ENCODE measurements around the gene DYNLT1. TPM values are rescaled to one million over a fixed set of nuclear protein-coding genes. Genes with fewer than 3 reads are reported as not detected.
"Not testable (repeated sequence)": the region's sequence is repeated elsewhere in the genome, so short reads cannot be mapped to it uniquely, and the experiment has no call there.

Gene DYNLT1
- total RNA-seq, 1 donor from 2014 or later, result 126 TPM

DNA sequence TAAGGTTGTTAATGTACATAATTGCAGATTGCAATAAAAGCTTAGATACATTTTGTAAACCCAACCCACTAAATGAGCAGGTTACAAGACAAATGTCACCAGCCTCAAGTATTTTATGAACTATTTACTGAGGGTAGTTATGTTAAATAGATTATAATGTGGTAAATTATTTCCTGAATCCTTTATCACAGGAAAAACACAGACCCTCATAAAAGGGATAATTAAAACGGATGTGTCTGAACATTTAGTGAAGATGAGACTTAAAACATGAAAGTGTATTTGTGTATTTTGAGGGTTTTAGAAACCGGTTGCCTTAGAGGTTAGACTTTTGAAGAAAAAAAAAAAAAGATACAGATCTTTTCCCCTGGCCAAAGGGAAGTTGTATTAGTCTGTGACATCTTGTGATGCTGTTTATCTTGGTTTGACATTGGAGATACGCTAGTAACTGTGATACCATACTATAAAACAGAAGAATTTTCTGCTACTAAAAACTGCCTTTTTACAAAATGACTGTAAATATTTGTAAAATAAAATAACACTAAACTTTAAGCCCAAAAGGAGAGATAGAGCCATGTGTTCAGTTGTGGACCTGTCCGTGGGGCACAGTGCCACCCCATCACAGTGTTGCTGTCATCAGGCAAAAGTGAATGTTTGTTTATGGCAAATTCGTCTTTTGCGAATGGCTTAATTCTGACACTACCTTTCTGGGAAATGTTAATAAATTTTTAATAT lies 9.7 kb downstream of the DYNLT1 start:
- TF ChIP-seq, protein P1, sequence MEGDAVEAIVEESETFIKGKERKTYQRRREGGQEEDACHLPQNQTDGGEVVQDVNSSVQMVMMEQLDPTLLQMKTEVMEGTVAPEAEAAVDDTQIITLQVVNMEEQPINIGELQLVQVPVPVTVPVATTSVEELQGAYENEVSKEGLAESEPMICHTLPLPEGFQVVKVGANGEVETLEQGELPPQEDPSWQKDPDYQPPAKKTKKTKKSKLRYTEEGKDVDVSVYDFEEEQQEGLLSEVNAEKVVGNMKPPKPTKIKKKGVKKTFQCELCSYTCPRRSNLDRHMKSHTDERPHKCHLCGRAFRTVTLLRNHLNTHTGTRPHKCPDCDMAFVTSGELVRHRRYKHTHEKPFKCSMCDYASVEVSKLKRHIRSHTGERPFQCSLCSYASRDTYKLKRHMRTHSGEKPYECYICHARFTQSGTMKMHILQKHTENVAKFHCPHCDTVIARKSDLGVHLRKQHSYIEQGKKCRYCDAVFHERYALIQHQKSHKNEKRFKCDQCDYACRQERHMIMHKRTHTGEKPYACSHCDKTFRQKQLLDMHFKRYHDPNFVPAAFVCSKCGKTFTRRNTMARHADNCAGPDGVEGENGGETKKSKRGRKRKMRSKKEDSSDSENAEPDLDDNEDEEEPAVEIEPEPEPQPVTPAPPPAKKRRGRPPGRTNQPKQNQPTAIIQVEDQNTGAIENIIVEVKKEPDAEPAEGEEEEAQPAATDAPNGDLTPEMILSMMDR (IDR thresholded peaks at IDR 0.05; ENCODE audit: borderline replicate concordance), result no peak
- Histone ChIP-seq H3K27me3 (ENCODE audit: low read depth) (no peaks in the 10 kb centered on the region), H3K9me3 (replicated peaks) (no peaks in the 10 kb centered on the region), H3K4me1 (peaks cover 40% of the 10 kb centered on the region), H3K4me3 (no peak overlapping the region), H3K27ac (replicated peaks) (no peak overlapping the region), H3K36me3 (peaks cover 35% of the 10 kb centered on the region)
- DNase-seq, result no peak
- intact Hi-C loops (cut with micrococcal nuclease), result no loop called here

DNA sequence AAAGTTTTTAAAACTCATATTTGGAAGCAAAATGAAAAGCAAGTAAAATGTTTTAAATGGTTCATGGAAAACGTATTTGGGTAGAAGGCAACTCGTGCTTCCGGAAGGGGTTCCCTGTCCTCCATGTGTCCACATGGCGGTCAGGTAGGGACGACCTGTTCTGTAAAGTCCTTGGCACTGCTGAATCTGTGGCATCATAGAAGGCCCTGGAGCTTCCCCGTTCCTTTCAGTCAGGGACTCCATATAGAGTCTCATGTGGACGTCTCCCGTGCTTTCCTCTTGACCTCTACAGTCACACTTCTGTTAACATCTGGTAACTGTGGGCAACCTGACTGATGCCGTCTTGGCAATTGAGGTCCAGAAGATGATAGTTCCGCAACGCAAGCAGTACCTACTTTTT lies 11.4 kb downstream of the DYNLT1 start:
- H3K4me1 ChIP-seq, result peaks cover 39% of the 10 kb centered on the region
- intact Hi-C loops (cut with micrococcal nuclease), result no loop called here
- H3K9me3 ChIP-seq (replicated peaks), result no peaks in the 10 kb centered on the region
- no peak overlapping the region for H3K4me3 ChIP-seq
- peaks cover 35% of the 10 kb centered on the region for H3K36me3 ChIP-seq
- H3K27ac ChIP-seq (replicated peaks), result peak overlapping the region; percentile 90
- no peaks in the 10 kb centered on the region for H3K27me3 ChIP-seq (ENCODE audit: low read depth)
- DNase-seq, result no peak
- TF ChIP-seq, protein P1 (IDR thresholded peaks at IDR 0.05; ENCODE audit: borderline replicate concordance), result no peak

DNA sequence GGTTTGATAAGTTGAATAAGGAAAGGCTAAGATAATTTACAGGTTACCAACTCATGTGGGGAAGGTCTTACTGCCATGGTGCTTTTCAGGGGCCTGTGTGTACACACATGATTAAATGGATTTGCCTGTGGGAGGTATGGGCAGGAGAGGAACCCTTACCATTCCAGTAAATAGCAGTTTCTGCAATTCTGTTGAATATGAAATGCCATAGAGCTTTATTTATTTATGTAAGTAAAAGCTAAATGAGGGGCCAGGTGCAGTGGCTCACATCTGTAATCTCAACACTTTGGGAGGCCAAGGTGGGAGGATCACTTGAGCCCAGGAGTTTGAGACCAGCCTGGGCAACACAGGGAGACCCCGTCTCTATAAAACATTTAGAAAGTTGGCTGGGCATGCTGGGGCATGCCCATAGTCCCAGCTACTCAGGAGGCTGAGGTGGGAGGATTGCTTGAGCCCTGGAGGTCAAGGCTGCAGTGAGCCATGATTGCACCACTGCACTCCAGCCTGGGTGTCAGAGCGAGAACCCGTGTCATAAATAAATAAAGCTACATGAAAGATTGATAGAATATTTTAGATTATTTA lies 11.9 kb downstream of the DYNLT1 start:
- intact Hi-C loops (cut with micrococcal nuclease); H3K27me3 ChIP-seq (ENCODE audit: low read depth); H3K9me3 ChIP-seq (replicated peaks); H3K4me3 ChIP-seq; DNase-seq: not testable (repeated sequence)
- peak overlapping the region; percentile 90 for H3K27ac ChIP-seq (replicated peaks)
- H3K4me1 ChIP-seq, result peaks cover 44% of the 10 kb centered on the region
- peaks cover 33% of the 10 kb centered on the region for H3K36me3 ChIP-seq

DNA sequence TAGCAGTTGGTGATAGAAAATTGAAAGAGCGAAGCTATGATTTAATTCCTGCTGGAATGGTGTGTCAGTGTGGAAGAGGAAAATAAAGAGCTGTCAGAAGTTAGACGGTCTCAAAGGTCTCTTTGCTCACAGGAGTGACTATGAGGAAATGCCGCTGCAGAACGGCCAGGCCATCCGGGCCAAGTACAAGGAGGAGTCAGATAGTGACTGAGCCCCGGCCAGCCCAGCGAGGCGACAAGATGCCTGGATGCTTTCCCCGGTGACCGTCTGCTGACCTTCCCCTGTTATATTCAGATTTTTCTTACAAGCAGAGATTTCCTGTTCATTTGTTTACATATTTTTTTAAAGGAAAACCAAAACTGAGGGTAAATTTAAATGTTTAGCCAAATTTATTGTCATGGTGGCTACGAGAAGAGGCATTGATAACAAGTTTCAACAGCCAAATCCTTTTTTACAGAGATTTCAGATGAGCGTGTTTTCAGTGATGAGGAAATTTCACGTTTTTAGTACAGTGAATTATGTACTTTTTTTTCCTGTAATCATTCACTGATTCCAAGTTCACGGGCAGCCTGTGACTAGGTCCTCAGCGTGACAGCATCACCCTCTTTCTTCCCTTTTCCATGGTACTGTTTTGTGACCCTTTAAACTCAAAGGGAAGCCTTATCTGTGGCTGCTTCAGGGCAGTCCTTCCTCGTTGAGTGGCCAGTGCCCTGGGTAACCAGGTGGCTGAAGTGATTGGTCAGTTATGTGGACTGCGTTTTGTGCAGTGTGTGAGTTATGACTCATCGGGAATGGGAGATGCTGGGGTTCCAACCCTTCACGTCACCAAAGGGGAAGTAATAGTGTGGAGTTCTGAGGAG lies 12.6 kb downstream of the DYNLT1 start:
- peak; percentile 84 for DNase-seq
- peak overlapping the region; percentile 90 for H3K27ac ChIP-seq (replicated peaks)
- peaks cover 51% of the 10 kb centered on the region for H3K4me1 ChIP-seq
- intact Hi-C loops (cut with micrococcal nuclease), result no loop called here
- TF ChIP-seq, protein P1 (IDR thresholded peaks at IDR 0.05; ENCODE audit: borderline replicate concordance), result no peak
- H3K9me3 ChIP-seq (replicated peaks), result no peaks in the 10 kb centered on the region
- peaks cover 28% of the 10 kb centered on the region for H3K36me3 ChIP-seq
- H3K4me3 ChIP-seq, result peak overlapping the region; percentile 38
- no peaks in the 10 kb centered on the region for H3K27me3 ChIP-seq (ENCODE audit: low read depth)

DNA sequence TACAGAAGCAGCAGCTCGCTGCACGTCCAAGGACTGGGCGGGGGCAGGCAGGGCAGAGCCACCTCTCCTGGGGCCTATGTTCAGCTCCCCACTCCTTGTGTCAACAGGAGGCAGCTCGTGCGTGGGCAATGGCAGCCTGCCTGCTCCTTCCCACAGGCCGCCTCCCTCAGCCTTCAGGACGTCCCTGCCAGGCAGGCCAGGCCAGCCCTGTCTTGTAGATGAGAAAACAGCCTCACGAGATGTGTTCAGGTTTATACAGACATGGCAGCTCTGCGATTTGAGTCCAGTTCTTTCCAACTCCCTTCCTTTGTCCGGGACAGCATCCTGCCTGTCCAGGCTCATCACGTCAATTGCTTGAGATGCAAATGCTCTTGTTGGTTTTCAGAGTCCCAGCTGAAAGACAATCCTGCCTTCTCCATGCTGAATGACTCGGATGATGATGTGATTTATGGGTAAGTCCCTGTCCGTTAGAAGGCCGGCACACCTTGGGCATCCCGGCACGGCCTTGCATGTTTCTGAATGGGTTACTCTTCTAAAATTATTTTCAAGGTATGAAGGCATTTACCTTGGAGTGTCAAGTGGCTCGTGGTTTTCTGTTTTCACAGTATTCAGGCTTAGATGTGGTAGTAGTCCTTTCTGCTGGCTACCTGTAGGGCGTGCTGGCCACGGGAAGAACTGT lies 13.5 kb downstream of the DYNLT1 start:
- peak overlapping the region; percentile 38 for H3K4me3 ChIP-seq
- H3K9me3 ChIP-seq (replicated peaks), result no peaks in the 10 kb centered on the region
- intact Hi-C loops (cut with micrococcal nuclease), result no loop called here
- peak overlapping the region; percentile 90 for H3K27ac ChIP-seq (replicated peaks)
- TF ChIP-seq, protein P1 (IDR thresholded peaks at IDR 0.05; ENCODE audit: borderline replicate concordance), result no peak
- H3K36me3 ChIP-seq, result peaks cover 27% of the 10 kb centered on the region
- peak; percentile 70 for DNase-seq
- no peaks in the 10 kb centered on the region for H3K27me3 ChIP-seq (ENCODE audit: low read depth)
- H3K4me1 ChIP-seq, result peaks cover 53% of the 10 kb centered on the region

All from left ventricle myocardium inferior (tissue), 1 donor.